Peyer's patch (tissue), 4 donors: ENCODE results near the gene TMEM89. TPM values are rescaled to one million over a fixed set of nuclear protein-coding genes. Genes with fewer than 3 reads are reported as not detected.

Experiments used
- DNase-seq, 3 donors: peaks; one replicate each; pipeline ENCODE4 v3.0.0-alpha.2; 2017 to 2019
- H3K27ac ChIP-seq, 4 donors: fragments of 200-600 bp; sonication (generic); one replicate each; pipeline ENCODE4 v1.5.1; 2016 to 2019
- H3K27me3 ChIP-seq, 2 donors: fragments of 200-600 bp; sonication (generic); one replicate each; pipeline ENCODE4 v1.5.1; 2019
- H3K36me3 ChIP-seq, 3 donors: fragments of 200-600 bp; sonication (generic); one replicate each; pipeline ENCODE4 v1.5.1; 2016 to 2019
- H3K4me1 ChIP-seq, 4 donors: fragments of 200-600 bp; sonication (generic); one replicate each; pipeline ENCODE4 v1.5.1; 2016 to 2019
- H3K4me3 ChIP-seq, 4 donors: fragments of 200-600 bp; sonication (generic); 1 replicate in 3 of 4; 2 replicates in 1 of 4; pipeline ENCODE4 v1.5.1; 2016 to 2019; ENCODE audit warnings: mild to moderate bottlenecking in 1 of 4
- H3K9me3 ChIP-seq, 4 donors: fragments of 200-600 bp; sonication (generic); one replicate each; pipeline ENCODE4 v1.5.1; 2016 to 2019; ENCODE audit warnings: mild to moderate bottlenecking in 1 of 4
- POLR2A ChIP-seq, 2 donors: fragments of 450-650 bp; IDR thresholded peaks; one replicate each; pipeline ENCODE4 v1.5.1; 2017; ENCODE audit warnings: antibody characterized with exemption in 2 of 2, mild to moderate bottlenecking in 2 of 2, moderate library complexity in 2 of 2
- total RNA-seq, 4 donors: library from RNA; depleted of rRNA; stranded (reverse); fragments of >200 nt; gene quantifications; one replicate each; pipeline ENCODE4 v1.1.0, GENCODE V29; 2016
- TF ChIP-seq, protein P1 (sequence below), 6 experiments: fragments of 450-650 bp in 4 of 6; fragments of 200-600 bp in 2 of 6; sonication (generic) in 1 of 6; IDR thresholded peaks; one replicate each; pipeline ENCODE4 v1.5.1; 2017 to 2019; ENCODE audit warnings: antibody characterized with exemption in 6 of 6, mild to moderate bottlenecking in 3 of 6, moderate library complexity in 1 of 6

TMEM89 gene
- total RNA-seq, 4 donors from 2014 or later = not detected

DNA sequence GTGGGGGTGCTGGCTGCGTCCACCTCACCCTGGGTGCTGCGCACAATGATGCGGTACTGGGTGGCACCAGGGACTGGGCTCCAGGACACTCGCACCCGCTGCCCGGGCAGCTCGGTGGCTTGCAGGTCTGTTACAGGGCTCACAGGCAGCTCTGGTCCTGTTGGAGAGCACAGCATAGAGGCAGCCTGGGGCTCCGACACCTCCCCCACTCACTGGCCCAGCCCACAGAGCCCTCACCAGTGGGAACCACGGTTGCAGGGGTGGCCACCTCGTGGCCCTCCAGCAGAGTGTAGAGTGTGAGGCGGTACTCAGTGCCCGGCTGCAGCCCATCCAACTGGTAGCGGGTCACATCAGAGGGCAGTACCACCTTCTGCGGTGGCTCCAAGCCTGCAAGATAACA lies 30.1 kb downstream of the TMEM89 start:
- no peak for DNase-seq
- TF ChIP-seq POLR2A (IDR thresholded peaks at IDR 0.05) = no peak
- TF ChIP-seq, protein P1, sequence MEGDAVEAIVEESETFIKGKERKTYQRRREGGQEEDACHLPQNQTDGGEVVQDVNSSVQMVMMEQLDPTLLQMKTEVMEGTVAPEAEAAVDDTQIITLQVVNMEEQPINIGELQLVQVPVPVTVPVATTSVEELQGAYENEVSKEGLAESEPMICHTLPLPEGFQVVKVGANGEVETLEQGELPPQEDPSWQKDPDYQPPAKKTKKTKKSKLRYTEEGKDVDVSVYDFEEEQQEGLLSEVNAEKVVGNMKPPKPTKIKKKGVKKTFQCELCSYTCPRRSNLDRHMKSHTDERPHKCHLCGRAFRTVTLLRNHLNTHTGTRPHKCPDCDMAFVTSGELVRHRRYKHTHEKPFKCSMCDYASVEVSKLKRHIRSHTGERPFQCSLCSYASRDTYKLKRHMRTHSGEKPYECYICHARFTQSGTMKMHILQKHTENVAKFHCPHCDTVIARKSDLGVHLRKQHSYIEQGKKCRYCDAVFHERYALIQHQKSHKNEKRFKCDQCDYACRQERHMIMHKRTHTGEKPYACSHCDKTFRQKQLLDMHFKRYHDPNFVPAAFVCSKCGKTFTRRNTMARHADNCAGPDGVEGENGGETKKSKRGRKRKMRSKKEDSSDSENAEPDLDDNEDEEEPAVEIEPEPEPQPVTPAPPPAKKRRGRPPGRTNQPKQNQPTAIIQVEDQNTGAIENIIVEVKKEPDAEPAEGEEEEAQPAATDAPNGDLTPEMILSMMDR (IDR thresholded peaks at IDR 0.05) = no peak
- H3K9me3 ChIP-seq = no peaks in the 10 kb centered on the region
- H3K27me3 ChIP-seq = no peaks in the 10 kb centered on the region
- H3K4me1 ChIP-seq = peaks cover 0 to 20% (median 3%) of the 10 kb centered on the region in 4 donors
- H3K4me3 ChIP-seq = no peak overlapping the region
- no peaks in the 10 kb centered on the region for H3K36me3 ChIP-seq
- H3K27ac ChIP-seq = no peak overlapping the region

DNA sequence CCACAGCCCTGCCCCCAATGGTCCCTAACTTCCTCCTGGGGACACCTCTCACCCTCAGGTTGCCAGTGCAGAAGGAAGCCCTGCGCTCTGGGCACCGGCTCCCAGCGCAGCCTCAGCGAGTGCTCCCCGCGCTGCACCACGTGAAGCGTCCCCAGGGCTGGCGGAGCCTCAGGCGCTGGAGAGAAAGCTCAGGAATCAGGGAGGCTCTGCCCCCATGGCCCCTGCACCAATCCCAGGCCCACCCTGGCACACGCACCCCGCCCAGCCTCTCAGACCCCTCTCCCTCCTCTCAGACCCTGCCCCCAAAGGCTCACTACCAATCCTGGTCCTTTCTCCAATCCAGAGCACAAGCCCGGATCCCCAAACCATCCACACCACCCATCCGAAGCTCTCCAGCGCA lies 33.3 kb downstream of the TMEM89 start:
- no peaks in the 10 kb centered on the region for H3K36me3 ChIP-seq
- no peak for DNase-seq
- no peak overlapping the region for H3K4me3 ChIP-seq
- TF ChIP-seq, protein P1 (IDR thresholded peaks at IDR 0.05) = no peak
- no peak for TF ChIP-seq POLR2A (IDR thresholded peaks at IDR 0.05)
- no peaks in the 10 kb centered on the region for H3K4me1 ChIP-seq
- no peaks in the 10 kb centered on the region for H3K27me3 ChIP-seq
- H3K9me3 ChIP-seq = no peaks in the 10 kb centered on the region
- no peak overlapping the region for H3K27ac ChIP-seq

DNA sequence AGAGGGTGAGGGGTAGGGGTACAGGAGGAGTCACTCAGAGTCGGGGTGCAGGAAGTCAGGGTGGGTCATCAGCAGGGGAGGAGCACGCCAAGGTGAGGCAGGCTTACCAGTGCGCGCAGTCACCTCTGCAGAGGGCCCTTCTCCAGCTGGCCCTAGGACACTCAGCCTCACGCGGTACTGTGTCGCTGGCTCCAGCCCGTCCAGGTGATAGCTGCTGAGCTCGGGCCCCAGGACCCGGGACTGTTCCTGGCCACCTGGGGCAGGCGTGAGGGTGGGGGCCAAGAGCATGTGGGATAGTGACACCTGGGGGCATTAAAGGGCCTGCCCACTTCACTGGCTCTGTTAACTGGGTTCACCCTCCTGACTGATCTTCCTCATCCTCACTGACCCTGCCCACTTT lies 33.9 kb downstream of the TMEM89 start:
- H3K36me3 ChIP-seq = no peaks in the 10 kb centered on the region
- no peak overlapping the region for H3K4me3 ChIP-seq
- TF ChIP-seq, protein P1 (IDR thresholded peaks at IDR 0.05) = no peak
- TF ChIP-seq POLR2A (IDR thresholded peaks at IDR 0.05) = no peak
- DNase-seq = no peak
- H3K4me1 ChIP-seq = no peaks in the 10 kb centered on the region
- no peaks in the 10 kb centered on the region for H3K9me3 ChIP-seq
- no peaks in the 10 kb centered on the region for H3K27me3 ChIP-seq
- no peak overlapping the region for H3K27ac ChIP-seq

DNA sequence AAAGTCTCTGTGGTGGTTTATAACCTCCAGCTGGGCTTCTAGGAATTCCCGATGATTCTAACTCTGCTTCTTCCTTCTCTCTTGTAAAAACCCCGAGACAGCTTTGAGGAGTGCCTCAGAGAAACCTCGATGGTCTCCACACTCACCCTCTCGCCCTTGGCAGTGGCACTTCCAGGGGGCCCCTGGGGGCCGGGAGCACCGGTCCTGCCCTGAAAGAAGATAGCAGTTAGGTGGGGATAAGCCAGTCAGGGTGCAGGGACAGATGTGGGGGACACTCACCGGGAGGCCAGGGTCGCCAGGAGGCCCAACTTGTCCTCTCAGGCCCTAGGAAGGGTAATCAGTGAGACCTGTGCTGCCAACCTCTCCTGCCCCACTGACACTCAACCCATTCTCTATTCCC lies 36.2 kb downstream of the TMEM89 start:
- no peak for DNase-seq
- H3K36me3 ChIP-seq = no peaks in the 10 kb centered on the region
- TF ChIP-seq POLR2A (IDR thresholded peaks at IDR 0.05) = no peak
- TF ChIP-seq, protein P1 (IDR thresholded peaks at IDR 0.05) = no peak

DNA sequence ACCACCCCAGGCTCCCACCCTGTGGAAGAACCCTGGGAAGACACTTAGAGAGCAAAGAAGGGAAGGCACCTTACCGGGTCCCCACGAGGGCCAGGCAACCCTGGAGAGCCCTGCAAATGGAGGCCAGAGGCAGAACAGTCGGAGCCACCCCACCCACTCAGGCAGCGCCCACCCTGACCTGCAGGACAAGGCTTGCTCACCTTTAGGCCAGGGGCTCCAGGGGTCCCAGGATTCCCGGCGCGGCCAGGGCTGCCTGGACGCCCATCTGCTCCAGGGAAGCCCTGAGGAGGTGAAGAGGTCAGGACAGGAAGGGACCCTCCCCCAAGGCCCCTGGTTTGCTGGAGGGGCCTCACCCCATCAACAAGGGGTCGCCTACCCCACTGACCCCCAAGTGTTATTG lies 36.7 kb downstream of the TMEM89 start:
- H3K9me3 ChIP-seq = no peaks in the 10 kb centered on the region
- no peak overlapping the region for H3K27ac ChIP-seq
- H3K27me3 ChIP-seq = no peaks in the 10 kb centered on the region
- DNase-seq = no peak
- H3K4me3 ChIP-seq = no peak overlapping the region
- TF ChIP-seq POLR2A (IDR thresholded peaks at IDR 0.05) = no peak
- TF ChIP-seq, protein P1 (IDR thresholded peaks at IDR 0.05) = no peak
- H3K36me3 ChIP-seq = no peaks in the 10 kb centered on the region
- H3K4me1 ChIP-seq = no peaks in the 10 kb centered on the region

More for the DNA sequence above, 36.2 kb downstream of the TMEM89 start:
- Histone ChIP-seq H3K9me3 (no peaks in the 10 kb centered on the region), H3K27me3 (no peaks in the 10 kb centered on the region), H3K4me3 (no peak overlapping the region), H3K27ac (no peak overlapping the region), H3K4me1 (no peaks in the 10 kb centered on the region)
